ENCODE measurements around the gene MIP. TPM values are rescaled to one million over a fixed set of nuclear protein-coding genes. Genes with fewer than 3 reads are reported as not detected.
"Not testable (repeated sequence)": the region's sequence is repeated elsewhere in the genome, so short reads cannot be mapped to it uniquely, and the experiment has no call there.

The MIP gene
- total and polyA plus RNA-seq, 2 of the 13 experiments (the other 11 are each of a cell fraction or from before 2014, with no cell fraction given) = not detected

- H3K9ac ChIP-seq (ENCODE audit: insufficient read depth, low read depth, low read length); ATAC-seq; H3K27ac ChIP-seq (ENCODE audit: extremely low read length, insufficient read depth, low read length); H3K4me2 ChIP-seq (ENCODE audit: low read depth, low read length); H3K36me3 ChIP-seq (replicated peaks in 1 of 2; ENCODE audit: control insufficient read depth in 1 of 2, insufficient read depth in 2 of 2, low read length in 2 of 2); in situ Hi-C loops (cut with HindIII; ENCODE audit: extremely low pct_ligation_motif_present, low pct_unique_long_range_greater_than_20kb); BruUV-seq (replicated peaks); H3K4me3 ChIP-seq (replicated peaks in 1 of 3; ENCODE audit: insufficient read depth in 1 of 3, low read depth in 2 of 3, low read length in 3 of 3); H3K9me3 ChIP-seq (ENCODE audit: low read length); CTCF ChIA-PET (ENCODE audit: low intra/inter-chr PET ratio, low total read pairs); H4K20me1 ChIP-seq (ENCODE audit: insufficient read depth, low read length); H2AFZ ChIP-seq (ENCODE audit: low read length); H3K27me3 ChIP-seq (ENCODE audit: control insufficient read depth in 1 of 2, insufficient read depth in 2 of 2, low read length in 2 of 2); DNase-seq (ENCODE audit: low spot score); intact Hi-C loops (cut with micrococcal nuclease; ENCODE audit: unreplicated experiment); H3K79me2 ChIP-seq (ENCODE audit: insufficient read depth, low read length); POLR2A ChIA-PET; FAIRE-seq: not testable (repeated sequence)
- WGBS (ENCODE audit: low lambda C conversion rate) = 65% methylated on average over 3 of the region's 3 CpGs
- peaks cover 18% of the 10 kb centered on the region for H3K4me1 ChIP-seq (ENCODE audit: insufficient read depth, low read length)
Measured at GRCh38 chr12:56404227-56404626, 50.2 kb downstream of the MIP start.

- H3K27me3 ChIP-seq (ENCODE audit: control insufficient read depth in 1 of 2, insufficient read depth in 2 of 2, low read length in 2 of 2); DNase-seq (ENCODE audit: low spot score); H3K9me3 ChIP-seq (ENCODE audit: low read length); in situ Hi-C loops (cut with HindIII; ENCODE audit: extremely low pct_ligation_motif_present, low pct_unique_long_range_greater_than_20kb); ATAC-seq; H3K27ac ChIP-seq (ENCODE audit: extremely low read length, insufficient read depth, low read length); H3K36me3 ChIP-seq (replicated peaks in 1 of 2; ENCODE audit: control insufficient read depth in 1 of 2, insufficient read depth in 2 of 2, low read length in 2 of 2); POLR2A ChIA-PET; FAIRE-seq; H3K9ac ChIP-seq (ENCODE audit: insufficient read depth, low read depth, low read length); intact Hi-C loops (cut with micrococcal nuclease; ENCODE audit: unreplicated experiment); H3K4me2 ChIP-seq (ENCODE audit: low read depth, low read length); H2AFZ ChIP-seq (ENCODE audit: low read length); H3K79me2 ChIP-seq (ENCODE audit: insufficient read depth, low read length); H4K20me1 ChIP-seq (ENCODE audit: insufficient read depth, low read length); CTCF ChIA-PET (ENCODE audit: low intra/inter-chr PET ratio, low total read pairs); BruUV-seq (replicated peaks); H3K4me3 ChIP-seq (replicated peaks in 1 of 3; ENCODE audit: insufficient read depth in 1 of 3, low read depth in 2 of 3, low read length in 3 of 3): not testable (repeated sequence)
- H3K4me1 ChIP-seq (ENCODE audit: insufficient read depth, low read length) = peaks cover 31% of the 10 kb centered on the region
Measured at GRCh38 chr12:56401612-56402011, 52.8 kb downstream of the MIP start.

- H3K4me2 ChIP-seq (ENCODE audit: low read depth, low read length); H3K36me3 ChIP-seq (replicated peaks in 1 of 2; ENCODE audit: control insufficient read depth in 1 of 2, insufficient read depth in 2 of 2, low read length in 2 of 2); H3K79me2 ChIP-seq (ENCODE audit: insufficient read depth, low read length); H4K20me1 ChIP-seq (ENCODE audit: insufficient read depth, low read length); DNase-seq (ENCODE audit: low spot score); H3K27ac ChIP-seq (ENCODE audit: extremely low read length, insufficient read depth, low read length); CTCF ChIA-PET (ENCODE audit: low intra/inter-chr PET ratio, low total read pairs); in situ Hi-C loops (cut with HindIII; ENCODE audit: extremely low pct_ligation_motif_present, low pct_unique_long_range_greater_than_20kb); H3K9me3 ChIP-seq (ENCODE audit: low read length); POLR2A ChIA-PET; H3K9ac ChIP-seq (ENCODE audit: insufficient read depth, low read depth, low read length); BruUV-seq (replicated peaks); H3K27me3 ChIP-seq (ENCODE audit: control insufficient read depth in 1 of 2, insufficient read depth in 2 of 2, low read length in 2 of 2); ATAC-seq; FAIRE-seq; intact Hi-C loops (cut with micrococcal nuclease; ENCODE audit: unreplicated experiment); H2AFZ ChIP-seq (ENCODE audit: low read length); H3K4me3 ChIP-seq (replicated peaks in 1 of 3; ENCODE audit: insufficient read depth in 1 of 3, low read depth in 2 of 3, low read length in 3 of 3): not testable (repeated sequence)
- 38% methylated on average over 2 of the region's 3 CpGs for WGBS (ENCODE audit: low lambda C conversion rate)
- H3K4me1 ChIP-seq (ENCODE audit: insufficient read depth, low read length) = peaks cover 31% of the 10 kb centered on the region
Measured at GRCh38 chr12:56401125-56401524, 53.3 kb downstream of the MIP start.

Other genes starting within 250 kb of the MIP start
- 27.1 and 32.9 TPM in 2 replicates for gene RNF41, start 232.7 kb downstream of the MIP start, total RNA-seq (2016; rRNA removed; fragmentation: Illumina TruSeq; extraction: Trizol)
- 39.4 and 46.7 TPM in 2 replicates for gene RNF41, start 232.7 kb downstream of the MIP start, polyA plus RNA-seq (2011; rRNA removed)
- gene NABP2, start 230.3 kb downstream of the MIP start, total RNA-seq (2016; rRNA removed; fragmentation: Illumina TruSeq; extraction: Trizol) = 31.2 and 33.2 TPM in 2 replicates
- 27.9 and 35.5 TPM in 2 replicates for gene NABP2, start 230.3 kb downstream of the MIP start, polyA plus RNA-seq (2011; rRNA removed)
- 39.7 and 101 TPM in 2 replicates for gene SLC39A5, start 224.6 kb downstream of the MIP start, total RNA-seq (2016; rRNA removed; fragmentation: Illumina TruSeq; extraction: Trizol)
- 59.7 and 80.6 TPM in 2 replicates for gene SLC39A5, start 224.6 kb downstream of the MIP start, polyA plus RNA-seq (2011; rRNA removed)
- gene ANKRD52, start 196.3 kb downstream of the MIP start, total RNA-seq (2016; rRNA removed; fragmentation: Illumina TruSeq; extraction: Trizol) = 7.8 and 22.0 TPM in 2 replicates
- gene ANKRD52, start 196.3 kb downstream of the MIP start, polyA plus RNA-seq (2011; rRNA removed) = 9.2 and 11.2 TPM in 2 replicates
- 18.6 and 21.0 TPM in 2 replicates for gene COQ10A, start 187.7 kb downstream of the MIP start, total RNA-seq (2016; rRNA removed; fragmentation: Illumina TruSeq; extraction: Trizol)
- gene COQ10A, start 187.7 kb downstream of the MIP start, polyA plus RNA-seq (2011; rRNA removed) = 35.3 and 37.3 TPM in 2 replicates
- gene CS, start 154.3 kb downstream of the MIP start, total RNA-seq (2016; rRNA removed; fragmentation: Illumina TruSeq; extraction: Trizol) = 175 and 243 TPM in 2 replicates
- gene CS, start 154.3 kb downstream of the MIP start, polyA plus RNA-seq (2011; rRNA removed) = 173 and 177 TPM in 2 replicates
- 246 and 356 TPM in 2 replicates for gene CNPY2, start 138.7 kb downstream of the MIP start, total RNA-seq (2016; rRNA removed; fragmentation: Illumina TruSeq; extraction: Trizol)
- 250 and 285 TPM in 2 replicates for gene CNPY2, start 138.7 kb downstream of the MIP start, polyA plus RNA-seq (2011; rRNA removed)
- 14.8 and 27.2 TPM in 2 replicates for gene PAN2, start 120.7 kb downstream of the MIP start, total RNA-seq (2016; rRNA removed; fragmentation: Illumina TruSeq; extraction: Trizol)
- 61.1 and 68.5 TPM in 2 replicates for gene PAN2, start 120.7 kb downstream of the MIP start, polyA plus RNA-seq (2011; rRNA removed)
- gene IL23A, start 115.8 kb downstream of the MIP start, total RNA-seq (2016; rRNA removed; fragmentation: Illumina TruSeq; extraction: Trizol) = 0.35 and 0.51 TPM in 2 replicates
- 0.33 and 0.72 TPM in 2 replicates for gene IL23A, start 115.8 kb downstream of the MIP start, polyA plus RNA-seq (2011; rRNA removed)
- 41.6 and 43.5 TPM in 2 replicates for gene STAT2, start 94.5 kb downstream of the MIP start, total RNA-seq (2016; rRNA removed; fragmentation: Illumina TruSeq; extraction: Trizol)
- gene STAT2, start 94.5 kb downstream of the MIP start, polyA plus RNA-seq (2011; rRNA removed) = 84.6 and 107 TPM in 2 replicates
- 1.7 and 3.3 TPM in 2 replicates for gene APOF, start 91.8 kb downstream of the MIP start, total RNA-seq (2016; rRNA removed; fragmentation: Illumina TruSeq; extraction: Trizol)
- 23.9 and 27.5 TPM in 2 replicates for gene APOF, start 91.8 kb downstream of the MIP start, polyA plus RNA-seq (2011; rRNA removed)
- 20.3 and 25.6 TPM in 2 replicates for gene TIMELESS, start 5.2 kb downstream of the MIP start, total RNA-seq (2016; rRNA removed; fragmentation: Illumina TruSeq; extraction: Trizol)
- gene TIMELESS, start 5.2 kb downstream of the MIP start, polyA plus RNA-seq (2011; rRNA removed) = 3.7 and 4.0 TPM in 2 replicates
- gene SPRYD4, start 13.9 kb upstream of the MIP start, total RNA-seq (2016; rRNA removed; fragmentation: Illumina TruSeq; extraction: Trizol) = 4.1 and 4.5 TPM in 2 replicates
- gene SPRYD4, start 13.9 kb upstream of the MIP start, polyA plus RNA-seq (2011; rRNA removed) = 3.6 and 3.9 TPM in 2 replicates
- gene GLS2, start 33.5 kb upstream of the MIP start, total RNA-seq (2016; rRNA removed; fragmentation: Illumina TruSeq; extraction: Trizol) = 12.2 and 14.0 TPM in 2 replicates
- gene GLS2, start 33.5 kb upstream of the MIP start, polyA plus RNA-seq (2011; rRNA removed) = 8.5 and 8.6 TPM in 2 replicates
- 0.53 and 0.81 TPM in 2 replicates for gene RBMS2, start 67.2 kb upstream of the MIP start, total RNA-seq (2016; rRNA removed; fragmentation: Illumina TruSeq; extraction: Trizol)
- gene RBMS2, start 67.2 kb upstream of the MIP start, polyA plus RNA-seq (2011; rRNA removed) = 6.0 and 7.4 TPM in 2 replicates
- gene BAZ2A, start 175.7 kb upstream of the MIP start, total RNA-seq (2016; rRNA removed; fragmentation: Illumina TruSeq; extraction: Trizol) = 21.8 and 25.5 TPM in 2 replicates
- 63.5 and 73.5 TPM in 2 replicates for gene BAZ2A, start 175.7 kb upstream of the MIP start, polyA plus RNA-seq (2011; rRNA removed)
- 1,051 and 1,399 TPM in 2 replicates for gene ATP5F1B, start 191.3 kb upstream of the MIP start, total RNA-seq (2016; rRNA removed; fragmentation: Illumina TruSeq; extraction: Trizol)
- gene ATP5F1B, start 191.3 kb upstream of the MIP start, polyA plus RNA-seq (2011; rRNA removed) = 985 and 1,180 TPM in 2 replicates
- gene PTGES3, start 233.6 kb upstream of the MIP start, total RNA-seq (2016; rRNA removed; fragmentation: Illumina TruSeq; extraction: Trizol) = 159 and 290 TPM in 2 replicates
- 43.7 and 54.4 TPM in 2 replicates for gene PTGES3, start 233.6 kb upstream of the MIP start, polyA plus RNA-seq (2011; rRNA removed)

Measured in HepG2 (cell line).